T-helper 22 cell (primary cell): ENCODE results near the gene CRYZ.

Source experiments
- DNase-seq: peaks from one replicate; pipeline ENCODE4 v3.0.0-alpha.2; 2020; ENCODE audit warnings: low read depth

CRYZ gene

DNA sequence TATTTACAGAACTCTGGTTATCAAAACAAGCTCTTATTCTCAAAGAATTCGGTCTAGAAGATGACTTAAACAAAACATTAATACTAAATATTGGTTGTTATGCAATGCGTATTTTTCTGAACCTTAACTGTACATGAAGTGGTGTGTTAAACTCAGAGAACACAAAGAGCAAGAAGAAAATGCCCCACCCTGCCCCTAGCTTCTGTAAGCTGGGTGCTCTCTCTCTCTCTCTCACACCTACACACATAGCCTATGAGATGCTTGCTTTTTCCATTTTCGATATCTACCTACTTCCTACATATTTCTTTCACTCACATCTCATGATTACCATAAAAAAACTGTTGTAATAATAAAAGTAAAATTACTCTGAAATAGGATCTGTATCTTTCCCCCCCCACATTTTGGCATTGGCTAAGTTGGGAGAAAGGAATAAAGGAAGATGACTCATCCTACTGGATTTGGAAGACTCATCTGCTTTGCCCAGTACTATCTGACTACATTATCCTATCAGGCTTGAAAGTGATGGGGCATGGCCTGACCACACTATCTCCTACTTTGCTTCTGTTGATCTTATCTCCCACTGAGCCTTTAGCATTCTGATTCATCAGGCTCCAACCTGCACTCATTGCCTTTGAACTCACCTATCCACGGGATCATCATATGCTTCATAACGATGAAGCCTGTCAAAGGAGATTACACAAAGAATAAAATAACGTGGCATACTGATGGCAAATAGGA is 2.9 kb downstream of the CRYZ start:
- no peak for DNase-seq

DNA sequence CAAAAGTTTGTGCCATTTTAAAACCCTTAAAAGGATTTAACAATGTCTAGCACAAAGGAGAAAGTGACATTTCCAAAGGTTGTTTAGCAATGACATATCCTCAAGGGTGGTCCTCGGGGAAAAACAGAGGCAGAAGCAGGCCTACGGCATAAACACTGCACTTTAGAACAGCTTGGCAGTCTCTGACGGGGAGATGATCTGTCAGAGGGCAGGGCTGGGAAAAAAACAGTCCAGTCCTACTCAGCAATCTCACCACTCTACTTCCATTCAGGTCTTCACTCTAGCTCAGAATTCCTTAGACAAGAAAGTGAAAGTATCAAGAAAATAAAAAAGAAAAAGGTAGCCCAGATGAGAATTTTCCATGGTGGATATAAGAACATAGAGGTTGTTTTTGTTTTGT is 4.1 kb downstream of the CRYZ start:
- no peak for DNase-seq

GRCh38 chr1:74726063-74726462 is 6.8 kb downstream of the CRYZ start:
- no peak for DNase-seq

- DNase-seq, result no peak
These were observed 15.2 kb downstream of the CRYZ start for GRCh38 chr1:74717626-74718025.

DNA sequence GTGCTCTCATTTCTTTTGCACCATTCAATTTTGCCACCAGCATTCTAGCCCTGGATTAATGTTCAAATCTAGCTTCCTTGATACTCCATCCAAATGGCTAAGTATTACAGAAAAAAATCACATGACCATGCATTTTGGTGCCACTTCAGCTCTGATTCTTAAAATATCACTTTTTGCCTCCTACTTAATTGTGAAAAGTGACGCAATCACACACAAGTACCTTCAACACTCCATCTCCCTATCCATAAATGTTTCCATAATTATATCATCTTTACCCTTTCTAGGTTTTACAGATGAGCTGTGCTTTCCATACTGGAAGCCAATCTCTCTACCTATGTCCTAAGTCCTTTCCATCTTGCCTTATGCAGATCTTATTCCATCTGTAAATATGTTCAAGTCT is 16.0 kb downstream of the CRYZ start:
- no peak for DNase-seq

GRCh38 chr1:74715806-74716205 is 17.0 kb downstream of the CRYZ start:
- DNase-seq, result no peak

DNA sequence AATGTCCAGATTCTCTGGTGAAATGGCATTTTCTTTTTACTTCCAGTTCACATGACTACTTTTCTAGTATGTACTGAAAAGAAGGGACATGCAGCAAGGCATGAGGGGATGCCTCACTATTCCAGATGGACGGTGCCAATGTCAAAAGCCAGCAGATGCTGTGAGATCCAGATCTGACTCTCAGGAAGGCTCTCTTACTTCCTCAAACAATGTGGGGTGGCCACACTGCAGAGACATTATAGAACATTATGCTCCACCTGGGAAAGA is 17.7 kb downstream of the CRYZ start:
- no peak for DNase-seq

DNA sequence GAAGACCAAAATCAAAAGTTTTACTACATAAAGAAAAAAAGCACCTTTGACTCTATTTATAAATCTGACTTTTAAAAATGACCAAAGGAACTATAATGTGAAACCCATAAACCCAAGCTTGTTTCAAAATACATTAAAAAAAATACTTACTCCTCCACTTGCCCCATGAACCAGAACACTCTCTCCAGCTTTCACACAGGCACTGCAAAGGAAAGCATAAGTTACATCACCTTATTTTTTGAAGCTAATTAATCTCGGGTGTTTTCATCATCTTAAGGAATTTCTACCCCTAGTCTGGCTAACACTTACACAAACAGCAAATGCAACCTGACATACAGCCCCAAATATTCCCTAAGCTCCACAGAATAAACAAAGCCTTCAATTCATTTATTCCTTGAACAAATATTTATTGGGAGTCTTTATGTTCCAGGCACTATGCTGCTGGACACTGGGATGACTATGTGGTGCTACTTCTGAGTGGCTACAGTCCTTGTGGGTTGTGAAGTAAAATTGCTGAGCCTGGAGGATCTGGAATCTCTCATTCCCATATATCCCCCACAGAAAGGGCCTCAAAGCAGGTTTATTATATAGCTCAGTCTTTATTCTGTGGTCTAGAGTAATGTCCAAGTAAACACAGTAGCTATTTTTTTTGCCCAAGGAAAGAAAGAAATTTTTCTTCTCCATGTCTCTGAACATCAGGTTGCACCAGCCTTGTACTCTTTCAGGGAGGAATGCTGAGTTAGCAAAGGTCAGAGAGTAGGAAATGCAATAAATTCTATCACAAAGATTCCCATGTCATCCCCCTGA is 18.2 kb downstream of the CRYZ start:
- no peak for DNase-seq

GRCh38 chr1:74713849-74714248 is 19.0 kb downstream of the CRYZ start:
- no peak for DNase-seq

- no peak for DNase-seq
These were observed 20.0 kb downstream of the CRYZ start for GRCh38 chr1:74712881-74713280.

DNA sequence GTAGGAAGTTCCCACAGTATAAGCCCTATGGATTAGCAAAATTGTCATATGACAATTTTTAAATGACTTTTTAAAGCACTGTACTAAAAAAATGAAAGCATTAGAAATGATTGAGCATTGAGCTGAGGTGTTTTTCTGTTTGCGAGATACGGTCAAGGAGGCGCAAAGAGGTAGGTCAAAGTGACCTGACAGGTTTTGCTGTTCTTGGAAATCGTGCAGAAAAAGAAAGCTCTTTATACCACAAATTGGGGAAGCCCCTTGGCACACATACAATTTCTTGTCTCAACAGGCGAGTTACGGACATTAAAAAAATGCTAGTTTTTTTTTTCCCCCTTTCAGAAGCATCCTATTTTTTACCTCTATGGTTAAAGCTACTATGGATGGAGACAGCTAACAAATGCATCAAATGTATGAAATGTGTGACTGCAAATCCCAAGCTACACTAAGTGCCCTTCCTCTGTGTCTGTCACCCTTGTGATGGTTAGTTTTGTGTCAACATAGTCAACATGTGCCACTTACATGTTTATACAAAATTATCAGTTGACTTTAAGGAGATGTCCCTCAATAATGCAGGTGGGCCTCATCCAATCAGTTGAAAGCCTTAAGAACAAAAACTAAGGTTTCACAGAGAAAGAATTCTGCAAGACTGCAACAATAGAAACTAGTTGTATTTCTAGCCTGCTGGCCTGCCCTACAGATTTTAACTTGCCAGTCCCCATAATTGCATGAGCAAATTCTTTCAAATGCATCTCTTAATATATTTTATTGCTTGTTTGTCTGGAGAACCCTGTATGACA is 29.3 kb downstream of the CRYZ start:
- DNase-seq, result no peak

- DNase-seq, result no peak
These were observed 33.5 kb downstream of the CRYZ start for GRCh38 chr1:74699331-74699730.

- no peak for DNase-seq
These were observed 35.0 kb downstream of the CRYZ start for GRCh38 chr1:74697832-74698231.

DNA sequence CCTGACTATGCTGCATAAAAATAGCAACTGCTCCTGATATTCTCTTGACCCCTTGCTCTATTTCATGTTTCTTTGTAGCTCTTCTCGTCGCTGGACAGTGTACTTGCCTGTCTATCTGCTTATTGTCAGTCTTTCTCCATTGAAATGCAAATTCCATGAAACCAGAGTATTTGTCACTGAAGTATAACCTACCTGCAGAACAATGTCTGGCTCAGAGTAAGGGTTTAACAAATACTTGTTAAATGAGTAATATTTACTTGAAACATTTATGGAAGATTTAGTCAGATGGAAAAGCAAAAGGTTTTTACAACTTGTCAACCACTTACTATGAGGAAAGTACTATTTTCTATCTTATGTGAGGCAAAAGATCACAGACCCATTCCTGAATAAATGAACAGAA is 39.4 kb downstream of the CRYZ start:
- DNase-seq, result no peak

GRCh38 chr1:74690909-74691308 is 41.9 kb downstream of the CRYZ start:
- DNase-seq, result no peak

GRCh38 chr1:74690364-74690696 is 42.5 kb downstream of the CRYZ start:
- DNase-seq, result no peak

- no peak for DNase-seq
These were observed 43.1 kb downstream of the CRYZ start for GRCh38 chr1:74689621-74690363.

DNA sequence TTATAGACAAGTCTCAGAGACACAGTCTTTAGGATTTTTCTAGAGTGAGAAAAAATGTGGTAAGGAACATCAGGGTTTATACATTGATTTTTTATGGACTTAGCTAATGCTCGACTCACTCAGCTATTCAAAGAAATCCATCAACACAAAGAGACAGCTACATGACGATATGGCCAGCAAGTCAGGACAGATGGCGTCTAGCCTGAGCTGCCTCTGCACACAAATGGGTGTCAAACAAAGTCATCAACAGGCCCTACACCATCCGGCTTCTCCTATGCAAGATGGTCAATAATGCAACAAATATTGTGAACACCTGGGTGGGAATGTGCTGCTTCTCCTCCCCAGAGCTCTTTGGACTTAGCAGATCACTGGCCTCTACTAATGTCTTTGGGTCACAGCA is 45.9 kb downstream of the CRYZ start:
- DNase-seq, result no peak

DNA sequence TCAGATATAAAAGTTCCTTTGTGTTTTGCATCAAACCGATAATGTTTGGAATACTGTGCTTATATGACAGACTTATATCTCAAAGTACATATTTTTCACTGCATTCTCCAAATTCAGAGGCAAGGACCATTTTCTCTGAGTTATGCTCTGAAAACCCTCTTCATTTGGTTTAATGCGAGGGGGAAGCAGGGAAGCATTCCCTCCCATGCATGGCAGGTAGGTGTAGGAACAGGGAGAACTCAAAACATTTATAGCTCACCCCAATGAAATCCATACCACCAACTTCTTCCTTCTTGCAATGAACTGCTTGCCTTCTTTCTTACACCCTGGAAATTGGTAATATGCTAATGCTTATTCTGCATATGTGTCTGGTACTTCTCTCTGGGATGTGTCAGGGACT is 48.5 kb downstream of the CRYZ start:
- no peak for DNase-seq

GRCh38 chr1:74683656-74684055 is 49.2 kb downstream of the CRYZ start:
- DNase-seq, result no peak

GRCh38 chr1:74681851-74682250 is 51.0 kb downstream of the CRYZ start:
- DNase-seq, result no peak

DNA sequence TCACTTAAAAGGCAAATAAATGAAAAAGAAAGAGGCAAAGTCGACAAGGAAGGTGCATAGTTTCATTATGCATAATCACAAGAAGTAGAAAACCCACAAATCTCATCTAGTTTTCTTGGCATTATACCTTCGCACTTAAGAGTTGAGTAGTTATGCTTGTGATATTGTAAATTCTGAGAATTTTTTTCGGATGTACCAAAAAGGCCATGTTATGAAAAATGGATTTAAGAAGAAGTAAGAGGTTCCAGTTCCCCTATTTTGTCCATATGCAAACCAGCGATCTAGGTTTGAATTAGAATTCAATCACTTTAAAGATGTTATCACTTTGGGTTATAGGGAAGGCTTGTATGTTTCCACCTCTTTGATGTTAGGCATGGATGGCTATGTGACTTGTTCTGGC is 51.4 kb downstream of the CRYZ start:
- DNase-seq, result no peak

DNA sequence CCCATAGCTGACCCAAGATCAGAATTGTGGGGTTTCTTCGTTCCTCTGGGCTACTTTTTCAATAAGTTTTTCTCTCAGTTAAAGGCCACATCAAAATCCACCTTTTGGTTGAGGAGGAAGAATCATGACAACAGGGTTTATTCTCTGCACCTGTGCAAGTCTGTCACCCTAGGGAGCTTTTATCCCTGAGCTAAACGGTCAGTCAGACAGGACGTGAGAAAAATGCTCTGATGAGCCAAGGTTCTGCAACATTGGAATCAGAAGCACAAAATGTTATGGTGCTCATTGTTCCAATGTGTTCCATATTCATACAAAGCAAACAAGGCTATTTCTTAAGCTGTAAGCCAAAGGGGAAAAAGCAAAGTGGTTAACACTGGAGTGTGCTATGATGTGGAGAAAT is 51.8 kb downstream of the CRYZ start:
- no peak for DNase-seq
